NCI-H1694 treated with DMSO at 0.1 percent for 48 hours (cell line): ENCODE measurements around the gene TAOK3.
"Not testable (repeated sequence)": the region's sequence is repeated elsewhere in the genome, so short reads cannot be mapped to it uniquely, and the experiment has no call there.

Experiments
- DNase-seq: peaks from one replicate; lab custom pipeline; 2025; lab: John Stamatoyannopoulos, UW

TAOK3 gene

GRCh38 chr12:118299791-118300460, 72.8 kb downstream of the TAOK3 start:
- DNase-seq: no peak

- DNase-seq: no peak
Observed at GRCh38 chr12:118297284-118297683, 75.4 kb downstream of the TAOK3 start.

- DNase-seq: no peak
Observed at GRCh38 chr12:118292836-118293235, 79.9 kb downstream of the TAOK3 start.

GRCh38 chr12:118290130-118290529, 82.6 kb downstream of the TAOK3 start:
- no peak for DNase-seq

GRCh38 chr12:118288174-118288573, 84.5 kb downstream of the TAOK3 start:
- DNase-seq: no peak

- DNase-seq: no peak
Observed at GRCh38 chr12:118287728-118288127, 85.0 kb downstream of the TAOK3 start.

- DNase-seq: no peak
Observed at GRCh38 chr12:118282767-118283166, 89.9 kb downstream of the TAOK3 start.

GRCh38 chr12:118278288-118278687, 94.4 kb downstream of the TAOK3 start:
- not testable (repeated sequence) for DNase-seq

GRCh38 chr12:118274066-118274465, 98.6 kb downstream of the TAOK3 start:
- no peak for DNase-seq

GRCh38 chr12:118271770-118272417, 100.8 kb downstream of the TAOK3 start:
- no peak for DNase-seq

GRCh38 chr12:118271183-118271582, 101.5 kb downstream of the TAOK3 start:
- DNase-seq: no peak

- no peak for DNase-seq
Observed at GRCh38 chr12:118269806-118270205, 102.9 kb downstream of the TAOK3 start.

GRCh38 chr12:118259079-118259478, 113.6 kb downstream of the TAOK3 start:
- DNase-seq: no peak

GRCh38 chr12:118256352-118256751, 116.4 kb downstream of the TAOK3 start:
- no peak for DNase-seq

GRCh38 chr12:118249547-118249946, 123.2 kb downstream of the TAOK3 start:
- DNase-seq: no peak

GRCh38 chr12:118245886-118246285, 126.8 kb downstream of the TAOK3 start:
- not testable (repeated sequence) for DNase-seq

GRCh38 chr12:118238888-118239287, 133.8 kb downstream of the TAOK3 start:
- no peak for DNase-seq

- DNase-seq: no peak
Observed at GRCh38 chr12:118237908-118238307, 134.8 kb downstream of the TAOK3 start.

- no peak for DNase-seq
Observed at GRCh38 chr12:118237052-118237665, 135.5 kb downstream of the TAOK3 start.

GRCh38 chr12:118220702-118221101, 152.0 kb downstream of the TAOK3 start:
- DNase-seq: no peak

- DNase-seq: no peak
Observed at GRCh38 chr12:118219772-118220171, 152.9 kb downstream of the TAOK3 start.

- no peak for DNase-seq
Observed at GRCh38 chr12:118219106-118219505, 153.6 kb downstream of the TAOK3 start.

- no peak for DNase-seq
Observed at GRCh38 chr12:118213452-118213851, 159.3 kb downstream of the TAOK3 start.
